Gastroesophageal sphincter (tissue), 3 donors: ENCODE results near the gene OPRD1.

ENCODE experiments used
- CTCF ChIP-seq, 4 experiments: fragments of 200-600 bp in 2 of 4; fragments of 450-650 bp in 2 of 4; sonication (generic) in 1 of 4; IDR thresholded peaks; one replicate each; pipeline ENCODE4 v1.5.1; 2017 to 2019; ENCODE audit warnings: antibody characterized with exemption in 4 of 4, mild to moderate bottlenecking in 2 of 4, moderate library complexity in 2 of 4
- EP300 ChIP-seq: sonication (generic); formaldehyde crosslinking; IDR thresholded peaks from one replicate; pipeline ENCODE4 v1.6.1; 2017; ENCODE audit warnings: antibody characterized with exemption, mild to moderate bottlenecking
- POLR2A ChIP-seq, 2 donors: fragments of 450-650 bp; IDR thresholded peaks; one replicate each; pipeline ENCODE4 v1.6.1; 2017; ENCODE audit warnings: antibody characterized with exemption in 2 of 2, mild to moderate bottlenecking in 2 of 2, moderate library complexity in 1 of 2
- POLR2AphosphoS5 ChIP-seq: sonication (generic); formaldehyde crosslinking; IDR thresholded peaks from one replicate; pipeline ENCODE4 v1.6.1; 2017; ENCODE audit warnings: antibody characterized with exemption

GRCh38 chr1:28869952-28870351, 58.0 kb downstream of the OPRD1 start:
- TF ChIP-seq CTCF (IDR thresholded peaks at IDR 0.05) = no peak
- TF ChIP-seq POLR2A (IDR thresholded peaks at IDR 0.05) = no peak
- TF ChIP-seq EP300 = no peak
- no peak for TF ChIP-seq POLR2AphosphoS5
